ACC112 (cell line): ENCODE results near the gene RACGAP1.

Experiments
- H2AFZ ChIP-seq: fragments of 200-600 bp; sonication (generic); one replicate; pipeline ENCODE4 v1.6.0; 2017; ENCODE audit warnings: antibody characterized with exemption, low read length; ENCODE audit not compliant: unreplicated experiment
- H3K27ac ChIP-seq: fragments of 200-600 bp; sonication (generic); 2 replicates; pipeline ENCODE4 v1.5.1; 2014; ENCODE audit warnings: low read depth, mild to moderate bottlenecking, antibody characterized with exemption, low read length, moderate library complexity
- H3K27me3 ChIP-seq: fragments of 200-600 bp; sonication (generic); 2 replicates; pipeline ENCODE4 v1.6.1; 2014; ENCODE audit warnings: mild to moderate bottlenecking, antibody characterized with exemption, low read length, moderate library complexity, mixed read lengths; ENCODE audit not compliant: insufficient read depth
- H3K36me3 ChIP-seq: fragments of 200-600 bp; sonication (generic); 2 replicates; pipeline ENCODE4 v1.6.1; 2016; ENCODE audit warnings: mild to moderate bottlenecking, antibody characterized with exemption, low read length, moderate library complexity, mixed read lengths; ENCODE audit not compliant: insufficient read depth
- H3K4me1 ChIP-seq: fragments of 200-600 bp; sonication (generic); one replicate; pipeline ENCODE4 v1.6.1; 2016; ENCODE audit warnings: low read length, mixed read lengths; ENCODE audit not compliant: insufficient read depth, unreplicated experiment, control insufficient read depth
- H3K4me3 ChIP-seq: fragments of 200-600 bp; sonication (generic); 2 replicates; pipeline ENCODE4 v1.5.1; 2014; ENCODE audit warnings: mild to moderate bottlenecking, low read depth, low read length
- H3K79me2 ChIP-seq: fragments of 200-600 bp; sonication (generic); one replicate; pipeline ENCODE4 v1.6.0; 2016; ENCODE audit warnings: low read length; ENCODE audit not compliant: control insufficient read depth, unreplicated experiment, insufficient read depth

RACGAP1 gene

DNA sequence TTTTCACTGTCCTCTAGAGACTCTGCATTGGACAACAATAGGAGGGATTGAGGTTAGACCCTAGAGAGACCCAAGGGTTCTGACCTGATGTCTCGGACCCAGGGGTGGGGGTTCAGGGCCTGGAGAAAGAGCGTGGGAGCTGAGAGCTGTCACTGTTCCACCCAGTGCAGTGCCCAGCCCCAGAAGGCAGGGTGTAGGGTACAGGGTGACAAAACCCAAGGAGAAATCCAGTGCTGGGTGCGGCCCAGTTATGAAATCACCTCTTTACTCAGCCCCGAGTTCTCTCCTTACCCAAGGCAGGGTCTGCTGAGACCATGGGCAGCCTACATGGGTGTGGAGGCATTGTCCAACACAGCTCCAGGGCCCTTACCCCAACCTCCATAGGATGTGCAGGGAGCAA, 72.1 kb downstream of the RACGAP1 start:
- Histone ChIP-seq H3K4me1 (no peaks in the 10 kb centered on the region), H3K36me3 (no peaks in the 10 kb centered on the region), H3K27me3 (no peaks in the 10 kb centered on the region), H2AFZ (no peak overlapping the region), H3K79me2 (no peaks in the 10 kb centered on the region), H3K4me3 (no peak overlapping the region), H3K27ac (no peak overlapping the region)

DNA sequence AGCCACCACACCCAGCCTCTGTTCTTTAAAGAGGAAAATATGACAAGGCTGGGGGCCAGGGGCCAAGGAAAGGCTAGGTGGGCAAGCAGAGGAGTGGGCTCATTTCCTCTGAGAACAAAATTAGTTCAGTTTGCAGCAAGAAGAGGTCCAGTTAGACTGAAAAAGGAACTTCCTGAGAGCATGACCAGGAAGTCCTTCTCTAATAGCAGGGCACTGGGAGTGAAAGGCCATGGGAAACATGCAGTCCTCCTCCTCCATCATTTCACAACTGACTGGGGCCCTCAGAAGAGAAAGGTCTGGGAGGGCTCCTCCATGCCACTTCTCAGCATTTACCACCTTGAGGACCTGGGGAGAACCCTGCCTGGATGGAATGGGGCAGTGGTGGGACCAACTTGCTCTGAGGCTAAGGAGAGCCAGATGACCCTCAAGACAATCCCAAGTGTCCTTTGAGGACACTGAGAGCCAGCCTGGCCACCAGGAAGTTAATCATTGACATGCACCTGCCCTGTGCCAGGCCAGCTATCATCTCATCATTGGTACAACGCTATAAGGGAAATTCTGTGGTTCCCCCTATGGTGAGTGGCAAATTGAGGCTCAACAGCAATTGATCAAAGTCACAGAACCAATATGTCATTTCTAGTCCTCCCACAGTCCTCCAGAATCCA, 72.8 kb downstream of the RACGAP1 start:
- H3K4me3 ChIP-seq = no peak overlapping the region
- no peaks in the 10 kb centered on the region for H3K36me3 ChIP-seq
- H3K4me1 ChIP-seq = no peaks in the 10 kb centered on the region
- H3K79me2 ChIP-seq = no peaks in the 10 kb centered on the region
- H3K27ac ChIP-seq = no peak overlapping the region
- H2AFZ ChIP-seq = no peak overlapping the region
- no peaks in the 10 kb centered on the region for H3K27me3 ChIP-seq

DNA sequence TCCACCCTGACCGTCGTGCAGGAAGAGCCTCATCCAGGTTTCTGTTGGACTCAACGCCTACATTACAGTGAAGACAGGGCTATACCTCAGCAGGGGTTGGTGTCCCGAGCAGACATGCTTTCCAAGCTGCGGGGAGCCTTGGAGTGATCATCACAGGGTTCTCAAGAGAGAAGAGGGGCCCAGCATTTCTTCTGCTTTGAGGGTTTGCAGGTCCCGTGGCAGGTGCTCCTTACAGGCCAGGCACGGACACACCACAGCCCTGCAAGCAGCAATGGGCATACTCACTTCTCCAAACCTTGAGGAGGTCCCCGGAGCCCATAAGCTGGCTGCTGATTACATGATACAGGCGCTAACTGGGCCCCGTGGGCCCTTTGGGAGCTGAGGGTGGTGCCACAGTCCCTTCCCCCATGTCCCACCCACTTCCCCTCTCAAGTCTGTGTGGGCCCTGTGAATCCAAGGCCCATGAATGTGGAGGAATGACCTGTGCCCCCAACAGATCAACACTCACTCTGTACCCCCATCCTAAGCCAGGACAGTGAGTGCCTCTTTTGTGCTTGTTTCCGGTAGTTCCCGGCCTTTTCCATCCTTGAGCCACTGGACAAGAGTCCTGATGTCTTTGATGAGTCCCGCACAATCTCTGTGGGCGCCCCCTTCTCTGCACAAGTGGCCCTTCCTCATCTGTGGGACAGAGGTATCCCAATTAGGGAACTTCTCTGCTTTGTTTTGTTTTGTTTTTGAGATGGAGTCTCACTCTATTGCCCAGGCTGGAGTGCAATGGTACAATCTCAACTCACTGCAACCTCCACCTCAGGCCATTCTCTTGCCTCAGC, 73.7 kb downstream of the RACGAP1 start:
- H3K27me3 ChIP-seq = no peaks in the 10 kb centered on the region
- no peaks in the 10 kb centered on the region for H3K79me2 ChIP-seq
- no peak overlapping the region for H2AFZ ChIP-seq
- H3K27ac ChIP-seq = no peak overlapping the region
- no peak overlapping the region for H3K4me3 ChIP-seq
- no peaks in the 10 kb centered on the region for H3K36me3 ChIP-seq
- H3K4me1 ChIP-seq = no peaks in the 10 kb centered on the region

GRCh38 chr12:49950273-49951251, 74.7 kb downstream of the RACGAP1 start, which contains the start of gene AQP2:
Gene AQP2 (plus strand): TSS chr12:49950737. CDS start chr12:49950831, 94 bp downstream.
- Histone ChIP-seq H3K4me1 (peaks cover 4% of the 10 kb centered on the region), H3K27me3 (no peaks in the 10 kb centered on the region), H2AFZ (no peak within 1 kb of the TSS), H3K27ac (no peak within 1 kb of the TSS), H3K36me3 (no peaks in the 10 kb centered on the region), H3K79me2 (no peaks in the 10 kb centered on the region), H3K4me3 (no peak within 1 kb of the TSS)

GRCh38 chr12:49949866-49950265, 75.4 kb downstream of the RACGAP1 start:
- no peak overlapping the region for H2AFZ ChIP-seq
- H3K79me2 ChIP-seq = no peaks in the 10 kb centered on the region
- H3K27ac ChIP-seq = no peak overlapping the region
- no peaks in the 10 kb centered on the region for H3K36me3 ChIP-seq
- no peak overlapping the region for H3K4me3 ChIP-seq
- peaks cover 9% of the 10 kb centered on the region for H3K4me1 ChIP-seq
- H3K27me3 ChIP-seq = no peaks in the 10 kb centered on the region

- Histone ChIP-seq H3K4me3 (no peak overlapping the region), H3K4me1 (peaks cover 10% of the 10 kb centered on the region)
Observed at GRCh38 chr12:49948866-49949845, 76.1 kb downstream of the RACGAP1 start.

DNA sequence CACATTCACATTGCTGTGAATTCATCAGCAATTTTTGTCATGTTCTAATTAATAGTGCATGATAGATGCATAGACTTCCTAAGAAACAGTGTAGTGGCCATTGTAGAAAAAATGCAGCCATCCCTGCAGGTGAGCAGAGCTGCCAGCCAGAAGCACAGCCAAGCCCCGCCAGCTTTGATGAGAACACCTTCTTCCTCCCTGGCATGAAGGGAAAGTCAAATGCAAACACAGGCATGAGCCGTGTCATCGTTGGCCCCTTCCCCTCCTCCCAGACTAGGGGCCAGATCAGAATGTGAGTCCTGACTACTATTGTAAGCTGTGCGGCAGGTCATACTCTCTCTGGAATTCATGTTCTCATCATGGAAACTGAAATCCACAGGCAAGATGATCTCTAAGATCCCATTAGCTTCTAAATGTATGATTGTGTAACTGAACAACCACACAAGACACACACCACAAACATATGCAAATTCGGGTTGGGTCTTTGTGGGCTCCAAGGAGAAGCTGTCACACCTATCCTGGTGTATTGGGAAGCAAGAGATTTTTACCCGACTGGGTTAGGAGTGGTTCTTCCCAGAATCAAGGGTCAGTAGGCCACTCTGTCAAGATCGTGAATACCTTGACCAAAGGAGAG, 77.6 kb downstream of the RACGAP1 start:
- no peaks in the 10 kb centered on the region for H3K36me3 ChIP-seq
- H3K4me3 ChIP-seq = no peak overlapping the region
- H3K4me1 ChIP-seq = peaks cover 10% of the 10 kb centered on the region
- H2AFZ ChIP-seq = no peak overlapping the region
- H3K27me3 ChIP-seq = no peaks in the 10 kb centered on the region
- H3K27ac ChIP-seq = no peak overlapping the region
- no peaks in the 10 kb centered on the region for H3K79me2 ChIP-seq

More at GRCh38 chr12:49948866-49949845, 76.1 kb downstream of the RACGAP1 start:
- Histone ChIP-seq H3K27me3 (no peaks in the 10 kb centered on the region), H3K27ac (no peak overlapping the region), H3K36me3 (no peaks in the 10 kb centered on the region), H3K79me2 (no peaks in the 10 kb centered on the region), H2AFZ (no peak overlapping the region)

DNA sequence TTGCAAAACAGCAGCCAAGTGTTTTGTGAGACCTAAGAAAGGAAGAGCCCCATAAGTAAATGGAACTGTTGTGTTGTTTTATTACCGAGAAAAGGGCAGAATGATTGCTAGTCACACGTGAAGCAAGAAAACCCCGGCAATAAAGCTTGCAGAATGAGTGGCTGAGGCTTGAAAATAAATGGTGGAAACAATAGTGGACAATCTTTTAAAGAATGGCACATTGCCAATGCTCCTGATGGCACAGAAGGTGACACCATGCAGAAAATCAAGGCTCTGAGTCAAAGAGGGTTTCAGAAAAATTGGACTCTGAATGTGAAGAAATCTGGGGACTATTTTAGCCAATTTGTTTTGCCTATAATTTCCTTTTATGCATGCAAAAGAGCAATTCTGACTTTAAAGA, 78.8 kb downstream of the RACGAP1 start:
- Histone ChIP-seq H2AFZ (peak overlapping the region; percentile 61), H3K27me3 (no peaks in the 10 kb centered on the region), H3K27ac (no peak overlapping the region), H3K79me2 (no peaks in the 10 kb centered on the region), H3K4me3 (no peak overlapping the region), H3K4me1 (peaks cover 10% of the 10 kb centered on the region), H3K36me3 (no peaks in the 10 kb centered on the region)

DNA sequence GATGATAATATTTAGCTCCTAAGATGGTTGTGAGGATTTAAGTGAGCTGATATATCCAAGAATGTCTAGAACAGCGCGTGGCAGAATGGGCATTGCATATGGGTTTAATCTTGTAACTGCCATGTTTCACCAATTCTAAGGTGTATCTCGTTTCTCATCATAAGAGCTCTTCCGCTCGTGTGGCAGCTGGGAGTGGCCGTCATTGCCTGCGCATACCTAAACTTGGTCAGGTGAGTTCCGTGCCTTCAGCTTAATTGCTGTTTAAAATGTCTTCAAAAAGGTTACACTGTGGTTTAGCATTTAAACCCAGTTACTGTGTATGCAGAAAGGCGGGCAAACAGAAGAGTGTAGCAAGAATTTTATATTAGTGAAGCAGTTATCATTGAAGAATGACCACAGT, 79.2 kb downstream of the RACGAP1 start:
- peak overlapping the region; percentile 61 for H2AFZ ChIP-seq
- H3K27ac ChIP-seq = no peak overlapping the region
- no peaks in the 10 kb centered on the region for H3K79me2 ChIP-seq
- no peaks in the 10 kb centered on the region for H3K27me3 ChIP-seq
- no peaks in the 10 kb centered on the region for H3K36me3 ChIP-seq
- no peak overlapping the region for H3K4me3 ChIP-seq
- H3K4me1 ChIP-seq = peaks cover 10% of the 10 kb centered on the region
